ENCODE data around the gene SEMA4D.

DNA sequence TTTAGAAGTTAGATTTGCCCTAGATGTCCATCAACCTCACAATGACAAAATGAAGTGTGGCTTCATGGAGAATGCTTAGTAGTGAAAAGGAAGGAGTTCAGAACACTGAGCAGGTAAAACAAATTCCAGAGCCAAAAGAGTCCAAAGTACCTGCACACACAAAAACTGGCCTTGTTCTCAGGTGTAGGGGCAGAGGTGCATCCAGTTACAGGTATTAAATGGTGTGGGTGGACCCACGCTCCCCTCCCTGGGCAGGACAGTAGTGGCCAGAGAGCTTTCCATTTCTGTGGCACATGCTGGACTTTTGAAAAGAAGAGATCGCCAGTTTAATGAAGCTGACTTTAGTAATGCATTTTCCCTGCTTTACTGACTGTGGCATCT is 132.4 kb downstream of the SEMA4D start:
- TF ChIP-seq EZH2 (IDR thresholded peaks at IDR 0.05; ENCODE audit: borderline replicate concordance): no peak
- TF ChIP-seq, protein P1, sequence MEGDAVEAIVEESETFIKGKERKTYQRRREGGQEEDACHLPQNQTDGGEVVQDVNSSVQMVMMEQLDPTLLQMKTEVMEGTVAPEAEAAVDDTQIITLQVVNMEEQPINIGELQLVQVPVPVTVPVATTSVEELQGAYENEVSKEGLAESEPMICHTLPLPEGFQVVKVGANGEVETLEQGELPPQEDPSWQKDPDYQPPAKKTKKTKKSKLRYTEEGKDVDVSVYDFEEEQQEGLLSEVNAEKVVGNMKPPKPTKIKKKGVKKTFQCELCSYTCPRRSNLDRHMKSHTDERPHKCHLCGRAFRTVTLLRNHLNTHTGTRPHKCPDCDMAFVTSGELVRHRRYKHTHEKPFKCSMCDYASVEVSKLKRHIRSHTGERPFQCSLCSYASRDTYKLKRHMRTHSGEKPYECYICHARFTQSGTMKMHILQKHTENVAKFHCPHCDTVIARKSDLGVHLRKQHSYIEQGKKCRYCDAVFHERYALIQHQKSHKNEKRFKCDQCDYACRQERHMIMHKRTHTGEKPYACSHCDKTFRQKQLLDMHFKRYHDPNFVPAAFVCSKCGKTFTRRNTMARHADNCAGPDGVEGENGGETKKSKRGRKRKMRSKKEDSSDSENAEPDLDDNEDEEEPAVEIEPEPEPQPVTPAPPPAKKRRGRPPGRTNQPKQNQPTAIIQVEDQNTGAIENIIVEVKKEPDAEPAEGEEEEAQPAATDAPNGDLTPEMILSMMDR (IDR thresholded peaks at IDR 0.05; ENCODE audit: poor library complexity): no peak
- TF ChIP-seq EZH2phosphoT487 (IDR thresholded peaks at IDR 0.05; ENCODE audit: low read depth, severe bottlenecking, unreplicated experiment): no peak
